ENCODE measurements around the gene CSNK1E.

Gene CSNK1E

GRCh38 chr22:38314933-38315822 lies 2.1 kb downstream of the CSNK1E start:
- Mint-ChIP-seq H3K27ac (peak overlapping the region; percentile 91), H3K4me1 (peaks cover 51% of the 10 kb centered on the region), H3K4me3 (peak overlapping the region; percentile 92), H3K36me3 (no peaks in the 10 kb centered on the region), H3K27me3 (no peaks in the 10 kb centered on the region), H3K9me3 (no peaks in the 10 kb centered on the region)

GRCh38 chr22:38314051-38314932 lies 2.9 kb downstream of the CSNK1E start:
- H3K27ac Mint-ChIP-seq: peak overlapping the region; percentile 46
- H3K27me3 Mint-ChIP-seq: no peaks in the 10 kb centered on the region
- H3K9me3 Mint-ChIP-seq: no peaks in the 10 kb centered on the region
- H3K36me3 Mint-ChIP-seq: no peaks in the 10 kb centered on the region
- H3K4me3 Mint-ChIP-seq: peak overlapping the region; percentile 92
- H3K4me1 Mint-ChIP-seq: peaks cover 51% of the 10 kb centered on the region

- Mint-ChIP-seq H3K36me3 (no peaks in the 10 kb centered on the region), H3K27me3 (no peaks in the 10 kb centered on the region), H3K9me3 (no peaks in the 10 kb centered on the region), H3K4me1 (peaks cover 52% of the 10 kb centered on the region), H3K27ac (peak overlapping the region; percentile 59), H3K4me3 (peak overlapping the region; percentile 11)
Observed at GRCh38 chr22:38313384-38313955, 3.8 kb downstream of the CSNK1E start.

GRCh38 chr22:38312261-38312800 lies 4.9 kb downstream of the CSNK1E start:
- Mint-ChIP-seq H3K27ac (no peak overlapping the region), H3K4me1 (peaks cover 54% of the 10 kb centered on the region), H3K9me3 (no peaks in the 10 kb centered on the region), H3K27me3 (no peaks in the 10 kb centered on the region), H3K4me3 (no peak overlapping the region), H3K36me3 (no peaks in the 10 kb centered on the region)

GRCh38 chr22:38311323-38311620 lies 6.0 kb downstream of the CSNK1E start:
- no peaks in the 10 kb centered on the region for H3K36me3 Mint-ChIP-seq
- peak overlapping the region; percentile 62 for H3K27ac Mint-ChIP-seq
- no peak overlapping the region for H3K4me3 Mint-ChIP-seq

GRCh38 chr22:38310518-38311322 lies 6.5 kb downstream of the CSNK1E start:
- H3K27me3 Mint-ChIP-seq: no peaks in the 10 kb centered on the region
- no peak overlapping the region for H3K4me3 Mint-ChIP-seq
- H3K36me3 Mint-ChIP-seq: no peaks in the 10 kb centered on the region
- no peaks in the 10 kb centered on the region for H3K9me3 Mint-ChIP-seq
- H3K27ac Mint-ChIP-seq: peak overlapping the region; percentile 84
- H3K4me1 Mint-ChIP-seq: peaks cover 65% of the 10 kb centered on the region

More at GRCh38 chr22:38311323-38311620, 6.0 kb downstream of the CSNK1E start:
- H3K4me1 Mint-ChIP-seq: peaks cover 60% of the 10 kb centered on the region
- no peaks in the 10 kb centered on the region for H3K27me3 Mint-ChIP-seq
- H3K9me3 Mint-ChIP-seq: no peaks in the 10 kb centered on the region

GRCh38 chr22:38309614-38310517 lies 7.4 kb downstream of the CSNK1E start:
- Mint-ChIP-seq H3K27ac (no peak overlapping the region), H3K9me3 (no peaks in the 10 kb centered on the region), H3K4me1 (peaks cover 63% of the 10 kb centered on the region), H3K27me3 (no peaks in the 10 kb centered on the region), H3K36me3 (peaks cover 2% of the 10 kb centered on the region), H3K4me3 (no peak overlapping the region)

- H3K27me3 Mint-ChIP-seq: no peaks in the 10 kb centered on the region
- H3K4me3 Mint-ChIP-seq: no peak overlapping the region
- no peak overlapping the region for H3K27ac Mint-ChIP-seq
- peaks cover 59% of the 10 kb centered on the region for H3K4me1 Mint-ChIP-seq
- no peaks in the 10 kb centered on the region for H3K9me3 Mint-ChIP-seq
- peaks cover 2% of the 10 kb centered on the region for H3K36me3 Mint-ChIP-seq
Observed at GRCh38 chr22:38308791-38309498, 8.3 kb downstream of the CSNK1E start.

- Mint-ChIP-seq H3K27ac (peak overlapping the region; percentile 74), H3K9me3 (no peaks in the 10 kb centered on the region), H3K36me3 (peaks cover 4% of the 10 kb centered on the region), H3K27me3 (no peaks in the 10 kb centered on the region), H3K4me3 (peak overlapping the region; percentile 64), H3K4me1 (peaks cover 37% of the 10 kb centered on the region)
Observed at GRCh38 chr22:38305471-38306448, 11.5 kb downstream of the CSNK1E start.

GRCh38 chr22:38304526-38304925 lies 12.7 kb downstream of the CSNK1E start:
- H3K4me1 Mint-ChIP-seq: peaks cover 35% of the 10 kb centered on the region
- H3K36me3 Mint-ChIP-seq: peaks cover 4% of the 10 kb centered on the region
- no peaks in the 10 kb centered on the region for H3K27me3 Mint-ChIP-seq
- H3K4me3 Mint-ChIP-seq: no peak overlapping the region
- H3K27ac Mint-ChIP-seq: no peak overlapping the region
- H3K9me3 Mint-ChIP-seq: no peaks in the 10 kb centered on the region

GRCh38 chr22:38303974-38304373 lies 13.3 kb downstream of the CSNK1E start:
- no peaks in the 10 kb centered on the region for H3K9me3 Mint-ChIP-seq
- H3K4me3 Mint-ChIP-seq: no peak overlapping the region
- no peaks in the 10 kb centered on the region for H3K27me3 Mint-ChIP-seq
- H3K36me3 Mint-ChIP-seq: peaks cover 4% of the 10 kb centered on the region
- H3K27ac Mint-ChIP-seq: no peak overlapping the region
- peaks cover 35% of the 10 kb centered on the region for H3K4me1 Mint-ChIP-seq

- Mint-ChIP-seq H3K27me3 (no peaks in the 10 kb centered on the region), H3K9me3 (no peaks in the 10 kb centered on the region), H3K27ac (no peak overlapping the region), H3K36me3 (peaks cover 4% of the 10 kb centered on the region), H3K4me3 (no peak overlapping the region), H3K4me1 (peaks cover 28% of the 10 kb centered on the region)
Observed at GRCh38 chr22:38302906-38303305, 14.3 kb downstream of the CSNK1E start.

- no peaks in the 10 kb centered on the region for H3K27me3 Mint-ChIP-seq
- H3K36me3 Mint-ChIP-seq: peaks cover 4% of the 10 kb centered on the region
- peaks cover 17% of the 10 kb centered on the region for H3K4me1 Mint-ChIP-seq
- no peak overlapping the region for H3K4me3 Mint-ChIP-seq
- no peak overlapping the region for H3K27ac Mint-ChIP-seq
- H3K9me3 Mint-ChIP-seq: no peaks in the 10 kb centered on the region
Observed at GRCh38 chr22:38300946-38301345, 16.3 kb downstream of the CSNK1E start.
